HepG2 (cell line): ENCODE results near the gene UBE3D. TPM values are rescaled to one million over a fixed set of nuclear protein-coding genes. Genes with fewer than 3 reads are reported as not detected.

Experiments used
- ATAC-seq: fragments of 200-7000 bp; cut with Tn5 transposase; 3 replicates; pipeline ENCODE4 v1.9.1; 2020; ENCODE audit warnings: mild to moderate bottlenecking, moderate library complexity
- BruUV-seq: library from RNA; stranded (reverse); fragments of 400-500 nt; replicated peaks from 2 replicates; lab custom pipeline; 2021; lab: Mats Ljungman, UMichigan
- CTCF ChIA-PET: fragments of 300-600 bp; formaldehyde crosslinking; extraction: SDS; loops from one replicate; lab custom pipeline; 2021; ENCODE audit warnings: low total read pairs, inconsistent platforms, low intra/inter-chr PET ratio; lab: Yijun Ruan, JAX
- POLR2A ChIA-PET: fragments of 350-600 bp; sonication (Branson Sonifier 250); formaldehyde crosslinking; loops from one replicate; lab custom pipeline; 2020; ENCODE audit warnings: antibody characterized with exemption, inconsistent platforms; lab: Yijun Ruan, JAX
- DNase-seq: peaks from one replicate; pipeline ENCODE4 v3.0.0-alpha.2; 2015; ENCODE audit warnings: low spot score
- FAIRE-seq: peaks from 3 replicates; lab custom pipeline; 2011; peaks lifted over from hg19 to GRCh38; lab: Jason Lieb, UNC
- H2AFZ ChIP-seq: one replicate; pipeline ENCODE4 v1.6.1; 2011; ENCODE audit warnings: low read length, inconsistent platforms
- H3K27ac ChIP-seq: fragments of 300-600 bp; 3 replicates; pipeline ENCODE4 v1.8.0; 2011; ENCODE audit warnings: mixed run types, mild to moderate bottlenecking, mixed read lengths, low read length, inconsistent platforms; ENCODE audit not compliant: insufficient read depth; ENCODE audit errors: extremely low read length
- H3K27me3 ChIP-seq, 2 experiments: fragments of 200-600 bp in 1 of 2; 2 replicates in 1 of 2; 3 replicates in 1 of 2; pipeline versions ENCODE4 v1.6.0 to v1.8.0; 2011; ENCODE audit warnings: low read length in 2 of 2, mild to moderate bottlenecking in 2 of 2, moderate library complexity in 2 of 2, inconsistent platforms in 1 of 2; ENCODE audit not compliant: insufficient read depth in 2 of 2, control insufficient read depth in 1 of 2
- H3K36me3 ChIP-seq, 2 experiments: fragments of 200-600 bp in 1 of 2; replicated peaks in 1 of 2; 2 replicates in 1 of 2; 3 replicates in 1 of 2; pipeline versions ENCODE4 v1.5.1 to v1.8.0; 2011; ENCODE audit warnings: low read length in 2 of 2, inconsistent platforms in 1 of 2; ENCODE audit not compliant: insufficient read depth in 2 of 2, control insufficient read depth in 1 of 2
- H3K4me1 ChIP-seq: 2 replicates; pipeline ENCODE4 v1.5.1; 2012; ENCODE audit warnings: low read length, inconsistent platforms; ENCODE audit not compliant: insufficient read depth
- H3K4me2 ChIP-seq: 2 replicates; pipeline ENCODE4 v1.6.0; 2011; ENCODE audit warnings: low read depth, low read length, inconsistent platforms
- H3K4me3 ChIP-seq, 3 experiments: fragments of 200-600 bp in 1 of 3; sonication (generic), shearing (Covaris generic) in 1 of 3; replicated peaks in 1 of 3; 2 replicates each; pipeline ENCODE4 v1.5.1; 2011 to 2016; ENCODE audit warnings: low read length in 3 of 3, inconsistent platforms in 2 of 3, low read depth in 2 of 3, mild to moderate bottlenecking in 2 of 3, control low read depth in 1 of 3, mixed read lengths in 1 of 3; ENCODE audit not compliant: insufficient read depth in 1 of 3
- H3K79me2 ChIP-seq: one replicate; pipeline ENCODE4 v1.6.1; 2011; ENCODE audit warnings: low read length, inconsistent platforms; ENCODE audit not compliant: insufficient read depth
- H3K9ac ChIP-seq: 2 replicates; pipeline ENCODE4 v1.6.0; 2011; ENCODE audit warnings: mild to moderate bottlenecking, low read depth, low read length, inconsistent platforms; ENCODE audit not compliant: insufficient read depth
- H3K9me3 ChIP-seq: 2 replicates; pipeline ENCODE4 v1.5.1; 2012; ENCODE audit warnings: mild to moderate bottlenecking, low read length
- H4K20me1 ChIP-seq: 2 replicates; pipeline ENCODE4 v1.6.0; 2011; ENCODE audit warnings: inconsistent platforms, mild to moderate bottlenecking, low read length, moderate library complexity; ENCODE audit not compliant: insufficient read depth
- CBX1 ChIP-seq: IDR thresholded peaks from one replicate; pipeline ENCODE4 v1.6.1; 2016; ENCODE audit warnings: antibody characterized with exemption, low read depth
- ELF4 ChIP-seq: sonication (generic); formaldehyde crosslinking; IDR thresholded peaks from 2 replicates; pipeline ENCODE4 v1.5.0; 2020; ENCODE audit warnings: missing genetic modification reagents, mild to moderate bottlenecking, moderate library complexity, borderline replicate concordance
- ETV6 ChIP-seq: sonication (generic); formaldehyde crosslinking; conservative IDR thresholded peaks from 2 replicates; pipeline ENCODE4 v1.4.0; 2020; ENCODE audit warnings: missing genetic modification reagents
- ISL2 ChIP-seq: sonication (generic); formaldehyde crosslinking; IDR thresholded peaks from 2 replicates; pipeline ENCODE4 v1.5.0; 2020; ENCODE audit warnings: missing genetic modification reagents
- NCOA1 ChIP-seq: sonication (generic); formaldehyde crosslinking; IDR thresholded peaks from 2 replicates; pipeline ENCODE4 v1.9.0; 2021; ENCODE audit warnings: missing genetic modification reagents
- PAX8 ChIP-seq: sonication (generic); formaldehyde crosslinking; IDR thresholded peaks from 2 replicates; pipeline ENCODE4 v1.8.0; 2022; ENCODE audit warnings: mild to moderate bottlenecking, missing genetic modification reagents, borderline replicate concordance
- ZFAT ChIP-seq: sonication (generic); formaldehyde crosslinking; conservative IDR thresholded peaks from 2 replicates; pipeline ENCODE4 v1.8.1; 2023; ENCODE audit warnings: missing genetic modification reagents, inconsistent platforms
- WGBS: methylation state at CpG from one replicate; pipeline ENCODE4 v1.1.6; 2017; ENCODE audit warnings: low lambda C conversion rate; 5-methylcytosine and 5-hydroxymethylcytosine counted together
- in situ Hi-C: cut with HindIII; loops from 2 replicates; pipeline ENCODE4 v1.10.0; 2017; ENCODE audit warnings: low pct_unique_long_range_greater_than_20kb; ENCODE audit not compliant: extremely low pct_ligation_motif_present
- intact Hi-C: fragments of 100-400 bp; cut with micrococcal nuclease; formaldehyde crosslinking; loops from one replicate; pipeline ENCODE4 v1.10.0; 2022; ENCODE audit not compliant: unreplicated experiment
- polyA plus RNA-seq, 8 experiments: library from polyadenylated mRNA; depleted of rRNA in 3 of 8; stranded (reverse) in 7 of 8; unstranded in 1 of 8; fragments of >200 nt; fragmentation: Illumina TruSeq in 4 of 8; extraction: Trizol in 4 of 8; gene quantifications; 2 replicates each; pipeline versions ENCODE4 v1.2.1 to v1.2.3, GENCODE V29; 2011 to 2016; ENCODE audit warnings: low read depth in 4 of 8, missing spikeins in 1 of 8, mixed read lengths in 1 of 8; ENCODE audit not compliant: insufficient read depth in 1 of 8
- total RNA-seq, 5 experiments: library from RNA; depleted of rRNA; stranded (reverse); fragments of >200 nt; fragmentation: Illumina TruSeq; extraction: Trizol; gene quantifications; 2 replicates each; pipeline ENCODE4 v1.2.3, GENCODE V29; 2016; ENCODE audit warnings: low read depth in 1 of 5
- TF ChIP-seq, protein P1 (sequence below): sonication (generic); formaldehyde crosslinking; IDR thresholded peaks from 2 replicates; pipeline ENCODE4 v1.8.1; 2023; ENCODE audit warnings: mild to moderate bottlenecking, missing genetic modification reagents
- TF ChIP-seq, protein P2 (sequence below): sonication (generic); formaldehyde crosslinking; IDR thresholded peaks from 2 replicates; pipeline ENCODE4 v1.4.0; 2020; ENCODE audit warnings: missing genetic modification reagents

UBE3D gene
- total and polyA plus RNA-seq, 2 of the 13 experiments (the other 11 are each of a cell fraction or from before 2014, with no cell fraction given): 5.1 to 11.4 TPM

DNA sequence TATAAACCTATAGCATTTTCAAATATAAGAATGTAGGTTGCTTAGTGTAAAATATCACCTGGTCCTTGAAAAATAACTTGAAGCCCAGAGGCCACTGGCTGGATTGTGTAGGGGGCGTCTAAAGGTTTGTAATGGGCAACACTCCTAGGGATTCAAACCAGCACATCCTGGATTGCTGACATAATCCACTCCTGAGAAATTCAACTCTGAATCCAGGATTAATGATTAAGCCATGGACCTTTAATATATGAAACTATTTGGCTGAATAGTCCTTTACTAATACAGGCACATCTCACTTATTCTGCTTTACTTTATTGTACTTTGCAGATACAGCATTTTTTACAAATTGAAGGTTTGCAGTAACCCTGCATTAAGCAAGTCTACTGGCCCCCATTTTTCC, 160.8 kb downstream of the UBE3D start:
- H2AFZ ChIP-seq: no peak overlapping the region
- no peaks in the 10 kb centered on the region for H3K36me3 ChIP-seq
- FAIRE-seq (no peak), DNase-seq (no peak), ATAC-seq (no peak)
- no TSS peak for BruUV-seq
- no peaks in the 10 kb centered on the region for H4K20me1 ChIP-seq
- in situ Hi-C loops: no loop called here
- no peaks in the 10 kb centered on the region for H3K9me3 ChIP-seq
- H3K4me2 ChIP-seq: no peak overlapping the region
- WGBS: 93% methylated on average over 1 of the region's 1 CpG
- H3K79me2 ChIP-seq: no peaks in the 10 kb centered on the region
- POLR2A ChIA-PET: no interaction called here
- no peaks in the 10 kb centered on the region for H3K4me1 ChIP-seq
- no peak for TF ChIP-seq CBX1
- TF ChIP-seq NCOA1 (CRISPR knock-in tag): no peak
- TF ChIP-seq ZFAT (CRISPR knock-in tag): no peak
- TF ChIP-seq ETV6 (CRISPR knock-in tag): no peak
- TF ChIP-seq PAX8: no peak
- no peak for TF ChIP-seq ELF4 (CRISPR knock-in tag)
- TF ChIP-seq, protein P1, sequence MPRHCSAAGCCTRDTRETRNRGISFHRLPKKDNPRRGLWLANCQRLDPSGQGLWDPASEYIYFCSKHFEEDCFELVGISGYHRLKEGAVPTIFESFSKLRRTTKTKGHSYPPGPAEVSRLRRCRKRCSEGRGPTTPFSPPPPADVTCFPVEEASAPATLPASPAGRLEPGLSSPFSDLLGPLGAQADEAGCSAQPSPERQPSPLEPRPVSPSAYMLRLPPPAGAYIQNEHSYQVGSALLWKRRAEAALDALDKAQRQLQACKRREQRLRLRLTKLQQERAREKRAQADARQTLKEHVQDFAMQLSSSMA (CRISPR knock-in tag): no peak
- no peak for TF ChIP-seq ISL2
- TF ChIP-seq, protein P2, sequence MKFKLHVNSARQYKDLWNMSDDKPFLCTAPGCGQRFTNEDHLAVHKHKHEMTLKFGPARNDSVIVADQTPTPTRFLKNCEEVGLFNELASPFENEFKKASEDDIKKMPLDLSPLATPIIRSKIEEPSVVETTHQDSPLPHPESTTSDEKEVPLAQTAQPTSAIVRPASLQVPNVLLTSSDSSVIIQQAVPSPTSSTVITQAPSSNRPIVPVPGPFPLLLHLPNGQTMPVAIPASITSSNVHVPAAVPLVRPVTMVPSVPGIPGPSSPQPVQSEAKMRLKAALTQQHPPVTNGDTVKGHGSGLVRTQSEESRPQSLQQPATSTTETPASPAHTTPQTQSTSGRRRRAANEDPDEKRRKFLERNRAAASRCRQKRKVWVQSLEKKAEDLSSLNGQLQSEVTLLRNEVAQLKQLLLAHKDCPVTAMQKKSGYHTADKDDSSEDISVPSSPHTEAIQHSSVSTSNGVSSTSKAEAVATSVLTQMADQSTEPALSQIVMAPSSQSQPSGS (CRISPR knock-in tag): no peak
- no peak overlapping the region for H3K27ac ChIP-seq
- no peak overlapping the region for H3K4me3 ChIP-seq
- intact Hi-C loops: no loop called here
- CTCF ChIA-PET: no interaction called here
- no peaks in the 10 kb centered on the region for H3K27me3 ChIP-seq
- no peak overlapping the region for H3K9ac ChIP-seq
